GM12892 (cell line): Measurements from ENCODE around the gene SORBS1.

Experiments
- DNase-seq: peaks from one replicate; pipeline ENCODE4 v3.0.0; 2011; ENCODE audit not compliant: insufficient read length
- FAIRE-seq: peaks from 2 replicates; lab custom pipeline; 2011; peaks lifted over from hg19 to GRCh38; lab: Jason Lieb, UNC
- POLR2A ChIP-seq: IDR thresholded peaks from 2 replicates; pipeline ENCODE4 v1.6.1; 2011; ENCODE audit warnings: low read depth, low read length, control low read depth
- POLR2AphosphoS5 ChIP-seq: IDR thresholded peaks from 2 replicates; pipeline ENCODE4 v1.6.1; 2011; ENCODE audit warnings: low read depth, low read length, control low read depth
- TAF1 ChIP-seq: IDR thresholded peaks from 2 replicates; pipeline ENCODE4 v1.6.1; 2011; ENCODE audit warnings: low read depth, mild to moderate bottlenecking, control low read depth, low read length, borderline replicate concordance

The SORBS1 gene

DNA sequence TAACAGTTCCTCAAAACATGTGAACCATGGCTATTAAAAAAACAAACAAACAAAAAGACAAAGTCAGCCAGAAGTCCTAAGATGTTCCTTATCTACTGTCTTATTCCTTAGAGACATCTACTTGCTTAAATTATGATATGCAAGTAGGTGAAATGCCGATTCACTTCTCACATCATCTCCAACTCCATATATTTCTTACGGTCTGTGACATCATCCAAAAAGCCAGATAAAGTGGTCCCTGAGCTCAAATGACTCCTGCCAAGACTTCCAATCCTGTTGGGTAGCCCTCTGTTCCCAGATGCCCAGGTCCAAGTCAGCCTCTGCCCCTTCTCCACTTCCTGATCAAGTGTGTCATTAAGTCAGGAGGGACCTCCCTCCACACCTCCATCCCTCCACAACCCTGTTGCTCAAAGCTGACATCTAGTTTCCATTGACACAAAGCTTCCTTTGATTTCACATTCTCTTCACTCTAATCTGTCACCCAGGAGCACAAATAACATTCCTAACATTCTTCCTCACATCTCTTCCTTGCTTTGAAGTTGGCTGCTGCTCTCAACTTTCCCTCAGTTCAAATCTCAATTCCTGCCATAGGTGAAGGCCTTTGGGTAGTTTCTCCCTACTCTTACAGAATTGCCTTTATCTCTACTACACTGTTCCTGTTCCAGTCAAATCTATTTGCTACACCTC, 214.3 kb downstream of the SORBS1 start:
- FAIRE-seq (no peak), DNase-seq (no peak)
- TF ChIP-seq POLR2AphosphoS5 (no peak), TAF1 (no peak), POLR2A (no peak)

DNA sequence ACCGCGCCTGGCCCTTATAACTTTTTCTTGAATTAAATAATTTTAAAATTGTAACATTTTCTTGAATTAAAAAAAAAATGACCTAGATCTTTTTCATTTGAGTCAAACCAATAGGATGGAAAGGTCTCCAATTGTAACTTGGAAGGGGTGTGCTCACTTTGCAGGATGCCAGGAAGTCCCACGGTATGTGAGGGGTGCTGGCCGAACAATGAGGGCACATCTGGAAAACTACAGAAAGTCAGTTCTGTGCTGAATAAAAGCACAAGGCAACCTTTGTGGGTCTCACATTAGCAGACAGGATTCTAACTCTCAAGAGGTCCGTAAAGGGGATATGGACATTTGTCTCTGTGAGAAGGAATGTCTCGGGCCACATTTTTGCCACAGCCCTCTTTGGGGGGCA, 217.6 kb downstream of the SORBS1 start:
- no peak for TF ChIP-seq POLR2A
- TF ChIP-seq TAF1 = no peak
- no peak for TF ChIP-seq POLR2AphosphoS5
- FAIRE-seq (no peak), DNase-seq (no peak)

DNA sequence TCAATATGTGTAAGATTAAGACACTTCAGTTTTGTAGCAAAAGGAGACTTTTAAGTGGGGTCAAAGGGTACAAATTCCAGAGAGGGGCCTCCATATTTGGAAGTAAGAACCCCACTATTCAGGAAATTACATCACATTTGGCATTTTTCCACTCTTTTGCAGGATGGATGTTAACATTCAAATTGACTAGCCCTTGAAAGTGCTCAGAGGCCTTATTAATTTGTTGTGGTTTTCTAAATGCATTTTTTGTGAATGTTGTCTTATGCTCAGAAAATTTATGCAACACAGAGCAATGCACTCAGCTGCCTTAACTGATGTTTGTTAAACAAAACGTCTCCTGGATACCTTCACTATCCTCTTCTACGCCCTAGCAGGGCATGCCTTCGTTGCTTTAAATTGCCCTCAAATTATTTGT, 219.4 kb downstream of the SORBS1 start:
- FAIRE-seq = no peak
- no peak for TF ChIP-seq POLR2A
- TF ChIP-seq TAF1 = no peak
- no peak for TF ChIP-seq POLR2AphosphoS5
- no peak for DNase-seq

DNA sequence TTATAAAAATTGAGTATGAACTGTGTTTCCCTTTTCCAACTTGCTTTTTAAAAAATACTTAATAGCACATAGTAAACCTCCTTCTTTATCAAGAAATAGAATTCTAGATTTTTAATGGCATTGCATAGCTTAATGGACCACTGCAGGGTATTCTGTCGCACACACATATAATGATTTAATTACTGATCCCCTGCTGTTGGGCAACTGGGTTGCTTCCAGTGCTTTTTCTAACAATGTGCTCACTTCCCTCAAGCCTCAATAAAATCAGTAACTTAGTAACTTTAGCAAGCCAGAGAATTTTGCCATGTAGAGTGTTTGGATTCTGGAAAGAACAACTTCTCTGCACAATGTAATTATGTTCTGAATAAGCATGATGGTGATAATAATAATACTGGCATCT, 221.3 kb downstream of the SORBS1 start:
- no peak for FAIRE-seq

DNA sequence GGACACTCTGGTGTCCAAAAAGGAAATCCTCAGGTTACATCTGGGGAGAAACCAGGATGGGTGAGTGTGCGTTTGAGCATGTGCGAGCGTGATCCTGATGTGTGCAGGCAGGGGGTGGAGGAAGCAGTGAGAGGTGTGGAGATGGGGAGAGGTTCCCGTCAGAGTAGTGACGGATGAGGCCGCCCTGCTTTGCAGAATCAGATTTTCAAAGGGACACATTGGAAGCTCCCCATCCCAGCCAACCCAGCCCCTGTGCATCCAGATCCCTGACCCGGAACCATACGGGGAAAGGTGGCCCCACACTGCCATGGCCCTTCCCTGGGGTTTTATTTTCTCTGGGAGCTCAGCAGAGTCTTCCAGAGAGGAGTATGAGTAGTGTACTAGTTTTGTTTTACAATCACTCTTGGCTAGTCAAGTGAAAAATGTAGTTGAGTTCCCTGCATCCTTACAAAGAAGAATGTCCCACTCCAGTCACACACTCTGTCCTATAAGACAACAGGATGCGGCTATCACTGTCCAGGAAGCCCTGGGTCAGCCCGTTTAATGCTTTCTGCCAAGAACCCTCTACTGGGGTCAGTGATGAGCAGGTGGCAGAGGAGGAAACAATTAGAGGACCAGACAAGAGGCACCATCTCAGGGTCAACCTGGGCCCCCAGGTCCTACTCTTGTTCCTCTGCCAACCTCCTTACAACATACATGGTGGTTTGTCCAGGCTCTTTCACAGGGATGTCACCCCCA, 223.6 kb downstream of the SORBS1 start:
- TF ChIP-seq POLR2AphosphoS5 (no peak), TAF1 (no peak), POLR2A (no peak)
- no peak for DNase-seq
- FAIRE-seq = no peak

More for the DNA sequence above, 221.3 kb downstream of the SORBS1 start:
- TF ChIP-seq TAF1 (no peak), POLR2A (no peak), POLR2AphosphoS5 (no peak)
- no peak for DNase-seq

DNA sequence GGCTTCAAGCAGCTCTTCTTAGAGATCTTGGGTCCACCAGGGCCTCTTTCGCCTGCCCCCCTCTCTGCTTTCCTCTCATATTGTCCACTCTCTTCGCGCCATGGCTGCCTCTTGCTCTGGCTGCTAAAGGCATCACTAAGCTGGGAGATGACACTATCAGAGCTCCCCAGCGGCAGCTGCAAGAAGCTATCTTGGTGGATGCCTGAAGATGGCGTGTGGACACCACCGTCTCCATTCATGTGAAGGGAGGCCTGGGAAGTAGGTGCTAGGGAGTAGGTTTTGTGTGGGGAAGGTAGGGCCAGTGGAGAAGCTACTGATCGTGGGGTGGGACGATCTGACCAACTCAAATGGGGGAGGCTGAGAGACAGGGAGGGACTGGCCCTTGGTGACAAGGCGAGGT, 224.5 kb downstream of the SORBS1 start:
- FAIRE-seq (no peak), DNase-seq (no peak)
- TF ChIP-seq POLR2A (no peak), POLR2AphosphoS5 (no peak), TAF1 (no peak)

DNA sequence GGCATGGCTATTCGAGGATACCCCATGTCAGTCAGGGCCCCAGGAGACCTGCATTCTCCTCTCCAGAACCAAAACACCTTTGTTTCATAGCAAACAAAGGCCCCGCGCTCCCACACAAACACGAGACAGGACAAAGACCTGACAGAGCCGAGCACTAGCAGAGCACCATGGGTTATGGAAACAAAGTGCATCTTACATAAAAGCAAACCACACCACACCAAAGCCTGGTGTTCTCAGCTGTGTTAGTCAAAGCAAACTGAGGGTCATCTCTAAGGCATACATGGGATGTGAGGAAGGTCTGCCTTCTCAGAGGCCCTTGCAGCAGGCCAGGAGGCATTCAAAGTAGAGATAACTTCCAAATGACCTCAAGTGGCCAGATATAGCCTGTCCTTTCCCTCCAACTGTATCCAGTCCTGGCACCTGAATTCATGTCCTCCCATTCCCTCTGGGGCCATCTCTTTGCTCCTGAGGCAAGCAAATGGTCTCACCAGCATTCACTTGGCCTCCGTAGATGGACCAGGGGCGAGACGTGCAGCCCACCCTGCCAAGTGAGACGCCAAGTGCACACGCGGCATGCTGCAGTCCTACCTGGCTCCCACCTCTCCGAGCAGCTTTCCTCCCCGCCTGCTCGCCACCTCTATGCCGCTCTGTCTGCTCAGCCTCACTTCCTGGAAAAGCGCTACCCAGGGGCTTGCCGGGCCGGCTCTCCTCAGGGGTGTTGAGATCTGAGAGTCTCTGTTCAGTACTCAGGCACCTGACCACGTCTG, 225.1 kb downstream of the SORBS1 start:
- FAIRE-seq = no peak
- no peak for DNase-seq

DNA sequence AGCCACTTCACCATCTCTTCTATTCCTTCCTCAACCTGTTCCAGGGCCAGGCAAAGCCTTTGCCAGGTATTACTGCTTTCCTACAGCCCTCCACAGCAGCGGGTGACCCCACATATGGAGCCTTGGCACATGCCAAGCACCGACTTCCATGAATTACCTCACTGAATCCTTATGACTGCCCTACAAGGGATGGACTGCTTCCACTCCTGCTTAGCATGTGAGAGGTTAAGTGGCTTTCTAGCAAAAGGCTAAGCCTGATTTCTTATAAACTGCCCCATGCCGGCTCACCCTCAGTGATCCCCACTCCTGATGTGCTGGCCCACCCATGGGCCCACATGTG, 226.4 kb downstream of the SORBS1 start:
- no peak for TF ChIP-seq POLR2AphosphoS5
- no peak for TF ChIP-seq POLR2A
- TF ChIP-seq TAF1 = no peak
- FAIRE-seq = no peak
- DNase-seq = no peak

More for the DNA sequence above, 225.1 kb downstream of the SORBS1 start:
- TF ChIP-seq POLR2AphosphoS5 (no peak), POLR2A (no peak), TAF1 (no peak)

DNA sequence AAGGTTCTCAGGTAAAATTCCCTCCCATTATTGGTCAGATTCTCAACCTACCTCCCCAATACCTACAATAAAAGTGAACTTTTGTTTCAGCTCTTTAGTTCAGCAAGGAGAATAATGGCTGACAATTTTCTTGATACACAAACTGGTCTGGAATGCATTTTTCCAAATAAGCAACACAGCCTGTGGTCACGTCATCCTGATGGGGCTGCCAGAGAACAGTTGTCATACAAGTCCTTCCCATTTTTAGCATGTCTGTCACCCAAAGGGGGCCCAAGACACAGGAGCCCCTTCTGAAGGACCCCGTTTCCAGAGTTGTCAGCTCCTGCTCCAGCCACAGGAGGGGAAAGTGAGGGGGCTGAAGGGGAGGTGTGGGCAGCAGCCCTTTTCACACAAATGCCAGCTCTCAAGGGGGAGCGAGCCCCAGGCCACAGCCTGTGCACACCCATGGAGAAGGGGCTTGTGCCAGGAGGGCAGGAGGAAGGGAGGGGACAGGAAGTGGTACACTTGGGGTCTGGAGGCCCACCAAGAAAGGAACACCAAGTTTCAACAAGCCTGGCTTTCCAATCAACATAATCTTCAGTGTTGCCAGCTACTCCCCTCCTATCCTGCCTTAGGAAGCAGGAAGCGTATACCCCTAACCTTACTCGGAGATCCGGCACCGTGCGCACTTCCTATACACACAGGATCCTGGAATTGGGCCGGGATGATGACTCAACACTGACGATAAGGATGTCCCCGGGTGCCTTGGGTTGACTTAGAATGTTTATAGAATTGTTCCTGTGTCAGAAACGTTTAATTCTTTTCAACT, 227.0 kb downstream of the SORBS1 start:
- TF ChIP-seq POLR2AphosphoS5 (no peak), TAF1 (no peak), POLR2A (no peak)
- DNase-seq = no peak
- FAIRE-seq = no peak

DNA sequence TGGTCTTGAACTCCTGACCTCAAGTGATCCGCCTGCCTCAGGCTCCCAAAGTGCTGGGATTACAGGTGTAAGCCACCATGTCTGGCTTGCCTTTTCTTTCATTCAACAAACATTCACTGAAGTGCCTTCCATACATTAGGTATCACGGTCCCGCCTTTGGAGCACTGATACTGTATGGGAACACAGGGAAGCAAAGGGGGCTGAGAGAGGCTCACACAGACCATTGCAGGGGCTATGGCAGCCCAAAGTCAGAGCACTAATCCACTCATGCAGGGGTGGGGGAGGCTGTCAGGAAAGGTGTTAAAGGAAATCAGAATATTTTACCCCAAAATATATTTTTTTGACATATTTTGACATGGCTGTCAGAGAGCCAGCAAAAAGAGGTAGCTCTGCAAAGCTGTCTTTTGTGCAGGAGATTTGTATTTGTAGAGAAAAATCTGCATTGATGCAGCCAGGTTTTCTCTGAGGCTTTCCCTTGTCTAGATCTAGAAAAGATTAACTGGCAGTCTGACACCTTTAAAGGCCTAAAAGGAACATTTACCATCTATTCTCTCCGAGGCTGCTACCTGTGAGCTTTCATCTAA, 228.4 kb downstream of the SORBS1 start:
- FAIRE-seq (no peak), DNase-seq (no peak)
- TF ChIP-seq POLR2AphosphoS5 (no peak), TAF1 (no peak), POLR2A (no peak)

DNA sequence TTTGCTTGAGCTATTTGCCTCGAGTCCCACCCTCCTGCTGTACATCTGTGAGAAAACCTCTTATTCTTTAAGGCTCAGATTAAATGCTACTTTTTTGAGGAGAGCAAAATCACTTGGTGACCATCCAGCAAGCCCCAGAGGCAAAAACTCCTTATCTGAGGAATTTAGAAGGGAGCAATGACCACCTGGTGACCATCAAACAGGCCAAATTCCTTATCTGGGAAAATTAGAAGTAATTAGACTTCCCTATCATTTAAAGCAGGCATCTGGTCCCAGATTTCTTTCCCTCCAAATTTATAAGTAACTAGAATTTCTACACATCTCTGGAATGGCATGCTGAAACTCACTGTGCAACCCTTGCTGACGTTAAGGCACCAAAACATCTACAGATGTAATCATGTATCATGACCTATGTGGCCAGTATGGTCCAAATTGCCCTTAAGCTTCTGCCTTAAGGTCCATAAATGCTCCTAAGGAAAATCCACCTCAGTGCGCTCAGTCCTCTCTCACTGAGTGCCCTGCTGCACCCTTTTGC, 229.5 kb downstream of the SORBS1 start:
- TF ChIP-seq TAF1 (no peak), POLR2AphosphoS5 (no peak), POLR2A (no peak)
- no peak for FAIRE-seq
- DNase-seq = no peak
